IPS DF 4.7 (cell line): ENCODE measurements around the gene CCNYL1.

Source experiments
- DNase-seq: peaks from one replicate; pipeline ENCODE4 v3.0.0-alpha.2; 2013; ENCODE audit warnings: low spot score; ENCODE audit errors: extremely low read depth

The CCNYL1 gene

GRCh38 chr2:207766041-207766551 is 54.7 kb downstream of the CCNYL1 start:
- no peak for DNase-seq

- no peak for DNase-seq
Observed at GRCh38 chr2:207766697-207767460, 55.4 kb downstream of the CCNYL1 start.

GRCh38 chr2:207767461-207768167 is 56.2 kb downstream of the CCNYL1 start:
- DNase-seq = no peak

GRCh38 chr2:207768168-207768865 is 56.9 kb downstream of the CCNYL1 start:
- no peak for DNase-seq

GRCh38 chr2:207768866-207769596 is 57.6 kb downstream of the CCNYL1 start:
- DNase-seq = no peak

GRCh38 chr2:207770602-207771404 is 59.4 kb downstream of the CCNYL1 start:
- DNase-seq = no peak

GRCh38 chr2:207771421-207771820 is 60.0 kb downstream of the CCNYL1 start:
- no peak for DNase-seq

- no peak for DNase-seq
Observed at GRCh38 chr2:207772081-207772843, 60.8 kb downstream of the CCNYL1 start.

GRCh38 chr2:207772844-207773205 is 61.4 kb downstream of the CCNYL1 start:
- DNase-seq = no peak

GRCh38 chr2:207775473-207775872 is 64.0 kb downstream of the CCNYL1 start:
- DNase-seq = no peak

- no peak for DNase-seq
Observed at GRCh38 chr2:207777124-207777523, 65.7 kb downstream of the CCNYL1 start.

GRCh38 chr2:207778298-207778882 is 67.0 kb downstream of the CCNYL1 start:
- DNase-seq = no peak

GRCh38 chr2:207779523-207779922 is 68.1 kb downstream of the CCNYL1 start:
- no peak for DNase-seq

GRCh38 chr2:207782238-207783030 is 71.0 kb downstream of the CCNYL1 start:
- DNase-seq = no peak

- no peak for DNase-seq
Observed at GRCh38 chr2:207783514-207783913, 72.1 kb downstream of the CCNYL1 start.

GRCh38 chr2:207784898-207785297 is 73.5 kb downstream of the CCNYL1 start:
- no peak for DNase-seq

GRCh38 chr2:207787017-207787416 is 75.6 kb downstream of the CCNYL1 start:
- DNase-seq = no peak

- no peak for DNase-seq
Observed at GRCh38 chr2:207787800-207788199, 76.4 kb downstream of the CCNYL1 start.

- no peak for DNase-seq
Observed at GRCh38 chr2:207790898-207791297, 79.5 kb downstream of the CCNYL1 start.
